OCI-LY1 (cell line): ENCODE measurements around the gene VCL.
"Not testable (repeated sequence)": the region's sequence is repeated elsewhere in the genome, so short reads cannot be mapped to it uniquely, and the experiment has no call there.

Experiments
- EZH2 ChIP-seq: fragments of 200-600 bp; sonication (generic), shearing (Covaris generic); IDR thresholded peaks from 2 replicates; pipeline ENCODE4 v1.8.0; 2017; ENCODE audit warnings: borderline replicate concordance, mixed run types, mild to moderate bottlenecking, antibody characterized with exemption, low read length, moderate library complexity, mixed read lengths
- TF ChIP-seq, protein P1 (sequence below): fragments of 200-600 bp; sonication (generic), shearing (Covaris generic); IDR thresholded peaks from 2 replicates; pipeline ENCODE4 v1.5.1; 2017; ENCODE audit warnings: mild to moderate bottlenecking, antibody characterized with exemption, low read length, moderate library complexity, mixed read lengths

DNA sequence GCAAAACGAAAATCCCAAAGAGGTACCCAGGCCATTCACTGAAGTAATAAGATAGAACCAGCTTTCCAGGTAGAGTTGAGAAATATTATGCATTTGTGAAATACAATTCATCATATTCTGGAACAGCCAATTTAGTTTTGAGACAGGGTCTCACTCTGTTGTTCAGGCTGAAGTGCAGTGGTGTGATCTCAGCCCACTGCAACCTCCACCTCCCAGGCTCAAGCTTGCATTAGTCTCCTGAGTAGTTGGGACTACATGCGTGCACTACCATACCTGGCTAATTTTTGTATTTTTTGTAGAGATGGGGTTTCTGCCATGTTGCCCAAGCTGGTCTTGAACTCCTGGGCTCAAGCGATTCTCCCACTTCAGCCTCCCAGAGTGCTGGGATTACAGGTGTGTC, 16.7 kb downstream of the VCL start:
- TF ChIP-seq, protein P1, sequence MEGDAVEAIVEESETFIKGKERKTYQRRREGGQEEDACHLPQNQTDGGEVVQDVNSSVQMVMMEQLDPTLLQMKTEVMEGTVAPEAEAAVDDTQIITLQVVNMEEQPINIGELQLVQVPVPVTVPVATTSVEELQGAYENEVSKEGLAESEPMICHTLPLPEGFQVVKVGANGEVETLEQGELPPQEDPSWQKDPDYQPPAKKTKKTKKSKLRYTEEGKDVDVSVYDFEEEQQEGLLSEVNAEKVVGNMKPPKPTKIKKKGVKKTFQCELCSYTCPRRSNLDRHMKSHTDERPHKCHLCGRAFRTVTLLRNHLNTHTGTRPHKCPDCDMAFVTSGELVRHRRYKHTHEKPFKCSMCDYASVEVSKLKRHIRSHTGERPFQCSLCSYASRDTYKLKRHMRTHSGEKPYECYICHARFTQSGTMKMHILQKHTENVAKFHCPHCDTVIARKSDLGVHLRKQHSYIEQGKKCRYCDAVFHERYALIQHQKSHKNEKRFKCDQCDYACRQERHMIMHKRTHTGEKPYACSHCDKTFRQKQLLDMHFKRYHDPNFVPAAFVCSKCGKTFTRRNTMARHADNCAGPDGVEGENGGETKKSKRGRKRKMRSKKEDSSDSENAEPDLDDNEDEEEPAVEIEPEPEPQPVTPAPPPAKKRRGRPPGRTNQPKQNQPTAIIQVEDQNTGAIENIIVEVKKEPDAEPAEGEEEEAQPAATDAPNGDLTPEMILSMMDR: not testable (repeated sequence)
- TF ChIP-seq EZH2: not testable (repeated sequence)
